ENCODE measurements around the gene TEX47. TPM values are rescaled to one million over a fixed set of nuclear protein-coding genes. Genes with fewer than 3 reads are reported as not detected.

TEX47 gene
- not detected for total RNA-seq

DNA sequence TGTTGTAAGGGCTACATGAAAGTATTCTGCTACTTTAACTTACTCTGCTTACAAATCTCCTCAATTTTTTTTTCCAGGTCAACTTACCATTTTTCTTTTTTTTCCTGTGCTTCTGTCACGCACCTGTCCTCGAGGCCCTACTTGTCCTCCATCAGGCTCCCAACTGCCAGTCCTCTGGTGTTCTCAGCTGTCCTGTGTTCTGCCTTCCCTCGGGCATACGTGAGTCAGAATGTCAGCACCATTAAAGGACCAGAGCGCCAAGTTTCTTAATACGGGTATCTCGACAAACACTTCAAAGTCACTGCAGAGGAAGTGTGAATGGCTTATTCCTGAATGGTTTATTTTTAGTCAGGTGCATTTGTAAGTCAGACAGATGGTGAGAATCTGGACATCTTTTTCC, at the start of gene TEX47:
Gene TEX47 (minus strand): TSS at position 185 of the 400 bp plus-strand sequence. CDS start 795 bp downstream, outside the sequence.
- H3K27ac Mint-ChIP-seq: no peak within 1 kb of the TSS
- DNase-seq: no peak
- H3K36me3 Mint-ChIP-seq: no peaks in the 10 kb centered on the region
- H3K4me3 Mint-ChIP-seq: no peak within 1 kb of the TSS
- no peaks in the 10 kb centered on the region for H3K4me1 Mint-ChIP-seq
- H3K9me3 Mint-ChIP-seq: no peaks in the 10 kb centered on the region
- H3K27me3 Mint-ChIP-seq: peaks cover 4% of the 10 kb centered on the region

DNA sequence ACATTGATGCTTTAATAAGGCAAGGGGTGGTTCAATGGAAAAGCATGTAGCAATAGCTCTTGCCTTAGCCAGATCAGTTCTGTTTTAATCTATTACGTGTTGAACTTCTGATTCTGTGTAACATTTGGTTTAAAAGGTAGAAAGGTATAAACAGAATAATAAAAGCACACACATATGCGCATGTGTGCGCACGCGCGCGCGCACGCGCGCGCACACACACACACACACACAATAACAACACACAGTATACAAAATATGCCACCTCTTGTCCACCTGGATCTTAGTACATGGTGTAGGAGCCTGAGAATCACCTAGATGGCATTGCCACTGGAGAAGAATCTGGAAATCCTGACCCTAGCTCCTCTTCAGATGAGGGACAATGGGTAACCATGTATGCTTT, 49.6 kb upstream of the TEX47 start:
- Mint-ChIP-seq H3K36me3 (no peaks in the 10 kb centered on the region), H3K9me3 (no peaks in the 10 kb centered on the region), H3K4me1 (no peaks in the 10 kb centered on the region), H3K4me3 (no peak overlapping the region), H3K27me3 (peaks cover 4% of the 10 kb centered on the region), H3K27ac (no peak overlapping the region)
- no peak for DNase-seq

DNA sequence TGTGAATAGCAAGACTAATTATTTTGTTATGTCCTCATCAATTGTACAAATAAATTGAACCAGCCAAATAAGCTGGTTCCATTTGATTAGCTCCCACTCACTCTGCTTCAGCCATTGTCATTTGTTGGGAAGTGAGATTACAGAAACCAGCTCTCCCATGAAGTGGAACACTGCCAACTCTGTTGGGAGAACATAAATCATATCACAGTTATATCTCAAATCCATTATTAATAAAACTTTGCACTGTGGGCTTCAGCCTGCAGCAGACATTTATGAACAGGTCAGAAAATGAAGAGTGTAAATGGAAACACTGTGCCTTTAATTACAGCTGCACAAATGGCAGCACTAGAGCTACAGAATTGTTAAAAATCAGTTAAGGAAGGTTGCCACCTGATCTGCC, 46.7 kb upstream of the TEX47 start:
- Mint-ChIP-seq H3K9me3 (no peaks in the 10 kb centered on the region), H3K27ac (no peak overlapping the region), H3K4me3 (no peak overlapping the region), H3K36me3 (no peaks in the 10 kb centered on the region), H3K27me3 (peaks cover 4% of the 10 kb centered on the region), H3K4me1 (no peaks in the 10 kb centered on the region)
- no peak for DNase-seq

DNA sequence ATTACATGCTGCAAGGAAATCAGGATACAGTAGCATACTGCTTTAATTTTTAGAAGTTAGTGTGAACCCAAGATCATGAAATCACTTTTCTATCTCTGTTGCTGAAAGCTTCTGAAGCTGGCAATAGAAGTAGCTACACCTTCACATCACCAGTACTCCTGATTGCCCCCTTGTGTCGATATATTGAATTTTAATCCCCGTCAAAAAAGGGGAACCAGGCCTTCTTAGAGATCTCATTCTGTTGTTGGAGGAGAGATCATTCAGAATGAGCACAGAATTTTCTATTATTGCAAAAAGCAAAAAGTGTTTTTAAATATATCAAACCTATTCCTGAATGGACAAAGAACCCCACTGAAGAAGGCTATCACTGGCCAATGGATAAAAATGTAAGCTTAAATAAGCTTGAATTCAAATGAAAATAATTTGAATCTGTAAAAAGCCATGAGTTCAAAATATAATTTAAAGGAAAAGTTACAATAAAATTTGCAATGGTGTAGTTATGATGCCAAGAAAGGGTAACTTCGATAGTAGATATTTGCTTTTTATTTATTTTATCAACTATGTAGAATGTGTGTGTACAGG, 39.7 kb upstream of the TEX47 start:
- Mint-ChIP-seq H3K9me3 (no peaks in the 10 kb centered on the region), H3K27ac (no peak overlapping the region), H3K4me3 (no peak overlapping the region), H3K36me3 (no peaks in the 10 kb centered on the region), H3K4me1 (no peaks in the 10 kb centered on the region), H3K27me3 (no peaks in the 10 kb centered on the region)
- DNase-seq: no peak

DNA sequence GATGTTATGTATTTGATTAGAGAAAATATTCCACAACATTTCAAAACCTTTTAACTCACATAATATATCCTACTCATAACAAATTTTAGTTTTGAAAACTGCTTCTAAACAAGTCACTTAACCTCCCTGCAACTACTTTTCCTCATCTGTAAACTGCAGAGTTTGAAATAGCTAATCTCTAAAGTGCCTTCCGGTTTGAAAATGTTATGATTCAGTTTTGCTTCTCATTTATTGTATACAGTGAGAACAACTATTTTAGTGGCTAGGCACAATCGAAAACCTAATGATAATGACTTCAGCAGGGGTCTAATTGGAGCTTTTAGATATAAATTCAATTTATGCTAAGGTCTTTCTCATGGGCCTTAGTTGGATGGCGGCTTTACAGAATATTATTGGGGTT, 30.7 kb upstream of the TEX47 start:
- Mint-ChIP-seq H3K27me3 (no peaks in the 10 kb centered on the region), H3K4me3 (no peak overlapping the region), H3K4me1 (no peaks in the 10 kb centered on the region), H3K9me3 (no peaks in the 10 kb centered on the region), H3K27ac (no peak overlapping the region), H3K36me3 (no peaks in the 10 kb centered on the region)
- no peak for DNase-seq

DNA sequence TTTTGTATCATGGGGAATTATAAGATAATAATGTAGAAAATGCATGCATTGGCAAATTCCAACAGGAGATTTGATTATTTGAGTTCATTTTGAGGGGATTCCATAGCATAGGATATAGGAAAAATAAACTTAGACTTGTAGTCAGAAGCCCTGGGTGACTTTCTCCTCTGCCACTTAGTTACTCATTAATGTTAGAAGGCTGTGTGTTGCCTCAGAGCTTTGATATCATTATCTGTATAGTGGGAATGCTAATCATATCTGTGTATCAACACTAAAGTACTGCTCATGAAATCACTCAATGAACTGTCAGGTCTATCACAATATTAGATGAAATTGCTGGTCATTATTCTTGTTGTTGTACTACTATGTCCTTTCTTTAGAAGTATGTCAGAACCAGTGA, 23.0 kb upstream of the TEX47 start:
- Mint-ChIP-seq H3K9me3 (no peaks in the 10 kb centered on the region), H3K27me3 (peaks cover 11% of the 10 kb centered on the region), H3K27ac (no peak overlapping the region), H3K36me3 (no peaks in the 10 kb centered on the region), H3K4me3 (no peak overlapping the region), H3K4me1 (no peaks in the 10 kb centered on the region)
- no peak for DNase-seq

DNA sequence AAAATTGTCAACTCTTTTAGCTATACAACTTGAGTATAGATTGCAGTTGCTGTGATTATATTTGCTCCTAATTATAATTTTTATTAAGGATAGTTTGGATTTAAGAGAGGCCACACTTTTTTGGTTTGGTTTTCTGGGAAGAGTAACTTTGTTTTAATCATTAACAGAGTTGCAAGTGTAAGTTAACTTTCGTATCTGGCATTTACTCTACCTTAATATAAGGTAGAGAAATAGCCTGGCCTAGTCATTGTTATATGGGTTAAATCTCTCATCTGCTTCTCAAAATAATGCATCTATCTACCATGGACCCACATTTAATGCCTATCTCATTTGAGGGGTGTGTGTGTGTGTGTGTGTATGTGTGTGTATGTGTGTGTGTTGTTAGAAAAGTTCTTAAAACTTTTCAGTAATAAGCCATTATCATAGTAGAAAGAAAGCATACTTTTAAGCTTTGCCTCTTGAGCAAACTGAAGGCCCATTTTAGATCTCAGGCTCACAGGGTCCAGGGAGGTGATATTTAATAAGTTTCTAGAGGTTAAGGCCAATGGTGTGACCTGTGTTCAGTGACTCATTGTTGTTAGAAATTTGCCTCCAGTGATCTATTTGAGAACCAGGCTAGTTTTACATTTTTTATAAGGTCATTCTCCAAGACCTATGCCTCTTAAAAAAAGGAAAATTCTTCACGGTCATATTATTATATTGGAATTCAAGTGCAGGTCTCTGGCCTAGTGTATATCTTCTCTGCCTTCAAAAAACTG, 10.9 kb upstream of the TEX47 start:
- peaks cover 2% of the 10 kb centered on the region for H3K9me3 Mint-ChIP-seq
- no peak overlapping the region for H3K27ac Mint-ChIP-seq
- H3K36me3 Mint-ChIP-seq: no peaks in the 10 kb centered on the region
- no peak for DNase-seq
- no peak overlapping the region for H3K4me3 Mint-ChIP-seq
- no peaks in the 10 kb centered on the region for H3K4me1 Mint-ChIP-seq
- H3K27me3 Mint-ChIP-seq: no peaks in the 10 kb centered on the region

DNA sequence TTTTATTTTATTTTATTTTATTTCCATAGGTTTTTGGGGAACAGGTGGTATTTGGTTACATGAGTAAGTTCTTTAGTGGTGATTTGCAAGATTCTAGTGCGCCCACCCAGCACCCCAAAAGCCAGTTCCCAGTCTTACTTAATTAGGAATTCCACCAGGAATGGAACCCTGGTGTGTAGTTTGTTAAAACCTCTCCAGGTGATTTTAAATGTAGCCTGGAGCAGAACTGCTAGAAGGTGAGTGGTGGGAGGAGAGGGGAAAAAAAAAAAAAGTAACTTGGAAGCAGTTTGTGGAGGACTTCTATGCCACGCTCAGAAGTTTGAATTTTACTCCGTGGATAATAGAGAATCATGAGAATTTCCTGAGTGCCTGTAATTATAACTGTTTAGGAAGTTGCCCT, 5.5 kb upstream of the TEX47 start:
- peaks cover 4% of the 10 kb centered on the region for H3K27me3 Mint-ChIP-seq
- no peaks in the 10 kb centered on the region for H3K4me1 Mint-ChIP-seq
- H3K4me3 Mint-ChIP-seq: no peak overlapping the region
- DNase-seq: no peak
- no peaks in the 10 kb centered on the region for H3K9me3 Mint-ChIP-seq
- no peaks in the 10 kb centered on the region for H3K36me3 Mint-ChIP-seq
- H3K27ac Mint-ChIP-seq: no peak overlapping the region

DNA sequence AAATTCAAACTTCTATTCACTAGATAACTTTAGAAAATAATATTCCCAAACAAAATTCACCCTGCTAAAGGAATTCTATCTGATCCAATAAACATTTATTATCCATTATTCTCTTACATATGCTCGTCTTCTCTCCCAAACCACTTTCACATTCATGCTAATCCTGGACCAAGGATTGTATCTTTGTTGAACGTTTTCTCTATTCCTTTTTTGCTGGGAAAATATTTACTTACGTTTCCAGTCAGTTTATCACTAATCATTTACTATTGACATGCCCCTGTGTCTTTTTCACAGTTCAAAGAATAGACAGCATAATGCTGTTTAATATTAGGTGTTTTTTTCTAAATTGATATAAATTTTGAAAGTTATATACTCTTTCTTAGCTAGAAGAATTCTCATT, 3.2 kb downstream of the TEX47 start:
- Mint-ChIP-seq H3K9me3 (no peaks in the 10 kb centered on the region), H3K27me3 (peaks cover 4% of the 10 kb centered on the region), H3K4me3 (no peak overlapping the region), H3K36me3 (no peaks in the 10 kb centered on the region), H3K27ac (no peak overlapping the region), H3K4me1 (no peaks in the 10 kb centered on the region)
- DNase-seq: no peak

DNA sequence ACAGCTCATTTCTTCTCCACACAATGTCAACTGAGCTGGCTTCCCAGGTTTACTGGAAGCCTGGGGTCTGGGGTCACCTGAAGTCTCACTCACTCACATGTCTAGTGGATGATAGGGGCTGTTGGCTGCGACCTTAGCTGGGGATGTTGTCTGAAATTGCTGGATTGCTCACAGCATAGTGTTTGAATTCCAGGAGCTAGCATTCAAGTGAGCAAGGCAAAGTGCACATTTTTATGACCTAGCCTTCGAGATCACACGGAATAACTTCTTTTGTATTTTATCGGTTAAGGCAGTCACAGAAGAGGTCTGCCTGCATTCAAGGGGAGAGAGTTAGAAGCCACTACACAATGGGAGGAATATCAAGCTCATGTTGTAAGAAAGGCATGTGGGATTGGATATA, 3.6 kb downstream of the TEX47 start:
- Mint-ChIP-seq H3K4me1 (no peaks in the 10 kb centered on the region), H3K9me3 (no peaks in the 10 kb centered on the region), H3K4me3 (no peak overlapping the region), H3K27ac (no peak overlapping the region), H3K27me3 (peaks cover 4% of the 10 kb centered on the region), H3K36me3 (no peaks in the 10 kb centered on the region)
- DNase-seq: no peak

DNA sequence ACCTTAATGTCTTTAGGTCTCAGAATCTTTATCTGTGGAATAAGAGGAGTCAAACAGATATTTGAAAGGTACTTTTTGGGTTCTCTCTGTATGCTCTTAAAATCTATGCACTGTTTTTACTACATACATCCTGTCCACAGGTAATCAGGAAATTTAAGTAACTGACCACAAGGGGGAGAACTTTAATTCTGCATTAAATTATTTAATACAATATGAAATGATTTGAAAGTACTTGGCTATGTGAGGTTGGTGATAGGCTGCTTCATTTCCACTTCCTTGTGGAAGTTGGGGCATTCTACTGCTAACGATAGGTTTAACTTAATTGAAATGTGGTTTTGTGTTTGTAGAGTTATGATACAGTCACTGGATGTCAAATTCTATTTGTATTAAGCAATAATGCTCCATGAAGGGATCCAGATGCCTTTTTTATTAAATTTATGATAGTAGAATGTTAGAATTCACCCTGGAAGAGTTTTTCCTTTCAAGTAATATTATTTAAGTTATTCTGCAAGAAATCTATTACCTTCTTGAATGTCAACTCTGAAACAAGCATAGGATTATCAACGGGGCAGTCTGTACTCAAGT, 6.0 kb downstream of the TEX47 start:
- Mint-ChIP-seq H3K4me1 (no peaks in the 10 kb centered on the region), H3K36me3 (no peaks in the 10 kb centered on the region), H3K9me3 (no peaks in the 10 kb centered on the region), H3K27me3 (no peaks in the 10 kb centered on the region), H3K27ac (no peak overlapping the region), H3K4me3 (no peak overlapping the region)
- DNase-seq: no peak

DNA sequence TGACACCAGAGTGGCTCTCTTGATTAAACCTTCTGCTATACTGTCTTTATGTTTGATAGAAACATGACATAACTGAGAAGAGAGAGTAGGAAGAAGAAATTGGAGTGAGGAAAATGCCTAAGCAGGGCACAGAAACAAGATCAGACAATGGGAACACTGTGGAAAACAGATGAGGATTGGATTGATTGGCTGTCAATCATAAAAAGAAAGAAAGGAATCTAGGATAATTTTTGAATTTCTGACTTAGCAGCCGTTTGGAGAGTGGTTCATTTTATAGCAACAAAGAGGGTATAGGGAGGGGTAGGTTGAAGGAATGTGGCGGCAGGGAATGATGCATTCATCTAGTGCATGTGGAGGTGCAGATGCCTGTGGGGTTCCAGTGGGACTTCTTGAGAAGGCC, 7.8 kb downstream of the TEX47 start:
- H3K27me3 Mint-ChIP-seq: no peaks in the 10 kb centered on the region
- H3K27ac Mint-ChIP-seq: no peak overlapping the region
- H3K36me3 Mint-ChIP-seq: no peaks in the 10 kb centered on the region
- no peak overlapping the region for H3K4me3 Mint-ChIP-seq
- no peaks in the 10 kb centered on the region for H3K9me3 Mint-ChIP-seq
- no peaks in the 10 kb centered on the region for H3K4me1 Mint-ChIP-seq
- no peak for DNase-seq

DNA sequence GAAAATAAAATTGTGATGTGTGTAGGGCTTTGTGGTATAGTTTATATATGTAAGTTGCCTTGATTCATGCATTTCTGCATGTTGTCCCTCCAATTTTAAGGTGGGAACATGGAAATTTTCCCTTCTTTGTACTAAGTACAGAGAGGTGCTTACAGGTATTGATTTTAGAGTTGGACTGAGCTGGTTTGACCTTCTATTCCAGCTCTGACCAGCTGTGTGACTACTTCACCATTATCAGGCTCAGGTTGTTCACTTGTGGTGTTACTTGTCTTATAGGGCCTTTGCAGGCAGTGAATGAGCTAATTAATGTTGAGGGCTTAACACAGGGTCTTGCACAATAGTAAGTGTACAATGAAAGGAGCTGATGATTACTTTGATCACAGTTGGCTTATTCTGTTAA, 19.7 kb downstream of the TEX47 start:
- no peaks in the 10 kb centered on the region for H3K36me3 Mint-ChIP-seq
- no peaks in the 10 kb centered on the region for H3K4me1 Mint-ChIP-seq
- no peaks in the 10 kb centered on the region for H3K9me3 Mint-ChIP-seq
- peaks cover 8% of the 10 kb centered on the region for H3K27me3 Mint-ChIP-seq
- no peak for DNase-seq
- no peak overlapping the region for H3K4me3 Mint-ChIP-seq
- no peak overlapping the region for H3K27ac Mint-ChIP-seq

DNA sequence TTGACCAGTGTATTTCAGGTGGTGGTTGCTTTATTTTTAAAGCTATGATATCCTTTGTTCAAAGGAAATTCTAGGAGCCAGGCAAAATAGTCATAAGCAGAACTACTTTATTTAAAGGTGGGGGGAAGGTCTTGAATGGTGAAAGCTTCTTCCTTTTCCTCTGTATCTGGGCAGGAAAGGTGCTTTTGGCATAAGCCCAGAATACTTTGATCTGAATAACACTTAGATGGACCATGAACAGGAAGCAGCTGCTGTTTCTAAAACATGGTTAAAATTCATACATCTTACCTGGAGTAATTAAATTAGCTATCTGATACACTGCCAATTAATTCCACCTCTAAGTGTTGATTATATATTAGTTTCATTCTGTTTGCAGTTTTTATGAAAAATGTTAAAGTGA, 22.8 kb downstream of the TEX47 start:
- no peak for DNase-seq
- no peak overlapping the region for H3K27ac Mint-ChIP-seq
- no peaks in the 10 kb centered on the region for H3K9me3 Mint-ChIP-seq
- H3K36me3 Mint-ChIP-seq: no peaks in the 10 kb centered on the region
- H3K27me3 Mint-ChIP-seq: no peaks in the 10 kb centered on the region
- no peaks in the 10 kb centered on the region for H3K4me1 Mint-ChIP-seq
- H3K4me3 Mint-ChIP-seq: no peak overlapping the region

DNA sequence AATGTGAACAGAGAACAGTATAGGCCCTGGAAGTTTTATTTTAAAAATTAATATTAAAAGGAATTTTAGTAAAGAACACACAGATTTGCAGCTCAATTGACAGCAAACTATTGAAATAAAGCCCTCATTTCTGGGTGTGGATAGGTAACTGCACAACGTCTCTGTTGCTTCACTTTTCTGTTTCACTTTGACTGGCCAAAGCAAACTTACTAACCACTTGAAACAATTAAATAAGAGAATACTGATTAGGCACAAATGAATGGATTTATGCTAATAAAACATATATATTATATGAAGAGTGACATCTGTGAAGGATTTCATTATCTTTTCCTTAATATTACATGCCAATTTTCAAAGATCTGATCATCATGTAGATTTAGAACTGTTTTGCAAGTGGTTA, 24.1 kb downstream of the TEX47 start:
- H3K36me3 Mint-ChIP-seq: no peaks in the 10 kb centered on the region
- H3K27me3 Mint-ChIP-seq: no peaks in the 10 kb centered on the region
- no peak for DNase-seq
- H3K4me1 Mint-ChIP-seq: no peaks in the 10 kb centered on the region
- H3K9me3 Mint-ChIP-seq: no peaks in the 10 kb centered on the region
- H3K4me3 Mint-ChIP-seq: no peak overlapping the region
- H3K27ac Mint-ChIP-seq: no peak overlapping the region

DNA sequence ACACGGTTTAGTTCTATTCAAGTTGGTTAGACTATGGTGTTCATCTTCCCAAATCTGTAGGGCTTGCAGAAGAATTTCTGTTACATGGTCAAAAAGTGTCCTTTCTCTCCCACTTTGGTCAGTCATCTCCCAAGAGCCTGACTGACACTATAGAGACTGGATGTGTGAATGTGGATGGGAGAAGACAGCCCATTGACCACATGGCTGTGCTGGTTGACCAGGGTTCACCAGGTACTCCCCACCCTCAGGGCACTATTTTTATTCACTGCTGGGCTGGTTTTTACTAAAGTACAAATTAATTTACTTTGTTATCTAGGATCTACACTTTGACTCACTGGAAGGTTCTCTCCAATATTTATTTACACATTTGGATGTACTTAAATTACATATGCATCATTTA, 33.8 kb downstream of the TEX47 start:
- peaks cover 51% of the 10 kb centered on the region for H3K27me3 Mint-ChIP-seq
- no peak for DNase-seq
- H3K27ac Mint-ChIP-seq: no peak overlapping the region
- no peak overlapping the region for H3K4me3 Mint-ChIP-seq
- H3K4me1 Mint-ChIP-seq: peaks cover 3% of the 10 kb centered on the region
- H3K9me3 Mint-ChIP-seq: peaks cover 1% of the 10 kb centered on the region
- no peaks in the 10 kb centered on the region for H3K36me3 Mint-ChIP-seq
